ENCODE results near the gene MYB.

DNA sequence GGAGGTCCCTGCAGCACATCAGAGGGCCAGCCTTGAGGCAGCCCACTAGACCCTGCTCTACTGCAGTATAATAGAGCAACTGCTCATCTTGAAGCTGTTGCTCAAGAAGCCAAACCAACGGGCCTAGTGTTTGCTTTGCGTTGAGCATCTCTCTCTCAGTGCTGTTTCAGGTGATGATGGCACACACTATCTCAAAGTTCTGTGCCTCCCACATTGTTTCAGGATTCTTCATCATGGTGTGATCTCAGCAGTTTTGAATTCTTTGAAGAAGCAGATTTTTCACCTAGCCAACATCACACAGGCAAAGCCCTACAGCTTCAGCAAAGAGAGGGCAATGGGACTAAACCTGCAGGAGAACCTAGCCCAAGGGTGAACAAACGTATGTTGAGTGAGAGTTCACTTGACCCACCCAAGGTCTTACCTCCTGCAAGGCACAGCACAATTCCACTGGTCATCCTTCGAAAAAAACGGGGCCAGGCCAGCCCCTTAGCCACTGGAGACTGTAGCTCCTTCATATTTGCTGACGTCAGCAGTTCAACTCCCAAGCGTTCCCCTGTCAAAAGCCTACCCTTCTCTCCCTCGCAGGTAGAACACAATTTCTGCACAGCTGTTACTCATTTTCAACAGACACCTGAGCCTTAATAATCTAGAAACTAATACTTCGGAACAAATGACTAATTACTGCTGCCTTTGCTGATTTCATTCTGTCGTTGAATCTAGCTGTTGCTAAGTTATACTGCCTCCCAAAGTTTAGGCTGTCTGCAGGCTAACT lies 15.8 kb downstream of the MYB start:
- TF ChIP-seq SPI1 (IDR thresholded peaks at IDR 0.05; ENCODE audit: low read depth, low read length) (no peak), TAF1 (IDR thresholded peaks at IDR 0.05; ENCODE audit: low read depth, low read length) (no peak), POLR2A (IDR thresholded peaks at IDR 0.05; ENCODE audit: low read depth, low read length) (no peak), POLR2AphosphoS5 (IDR thresholded peaks at IDR 0.05; ENCODE audit: low read depth, low read length) (no peak), POU2F2 (IDR thresholded peaks at IDR 0.05; ENCODE audit: low read depth, low read length) (no peak), PAX5 (IDR thresholded peaks at IDR 0.05; ENCODE audit: insufficient read depth, low read length, severe bottlenecking) (no peak)
